ENCODE results near the gene EEF1G.
"Not testable (repeated sequence)": the region's sequence is repeated elsewhere in the genome, so short reads cannot be mapped to it uniquely, and the experiment has no call there.

EEF1G gene

DNA sequence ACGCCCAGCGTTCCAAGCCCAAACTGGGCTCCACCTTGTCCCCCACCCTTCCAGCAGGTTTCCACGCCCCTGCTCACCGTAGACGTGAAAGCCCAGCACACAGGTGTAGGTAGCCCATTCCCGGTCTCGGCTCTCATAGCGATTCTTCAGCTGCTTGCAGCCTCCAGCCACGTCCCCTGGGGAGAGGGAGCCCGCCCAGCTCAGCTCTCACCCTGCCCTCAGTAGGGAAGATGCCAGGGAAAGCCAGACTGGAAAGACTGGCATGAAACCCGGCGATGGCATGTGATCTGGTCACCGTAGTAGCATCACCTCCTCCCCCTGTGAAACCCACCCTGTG lies 29.3 kb upstream of the EEF1G start:
- peak; percentile 23 for DNase-seq

DNA sequence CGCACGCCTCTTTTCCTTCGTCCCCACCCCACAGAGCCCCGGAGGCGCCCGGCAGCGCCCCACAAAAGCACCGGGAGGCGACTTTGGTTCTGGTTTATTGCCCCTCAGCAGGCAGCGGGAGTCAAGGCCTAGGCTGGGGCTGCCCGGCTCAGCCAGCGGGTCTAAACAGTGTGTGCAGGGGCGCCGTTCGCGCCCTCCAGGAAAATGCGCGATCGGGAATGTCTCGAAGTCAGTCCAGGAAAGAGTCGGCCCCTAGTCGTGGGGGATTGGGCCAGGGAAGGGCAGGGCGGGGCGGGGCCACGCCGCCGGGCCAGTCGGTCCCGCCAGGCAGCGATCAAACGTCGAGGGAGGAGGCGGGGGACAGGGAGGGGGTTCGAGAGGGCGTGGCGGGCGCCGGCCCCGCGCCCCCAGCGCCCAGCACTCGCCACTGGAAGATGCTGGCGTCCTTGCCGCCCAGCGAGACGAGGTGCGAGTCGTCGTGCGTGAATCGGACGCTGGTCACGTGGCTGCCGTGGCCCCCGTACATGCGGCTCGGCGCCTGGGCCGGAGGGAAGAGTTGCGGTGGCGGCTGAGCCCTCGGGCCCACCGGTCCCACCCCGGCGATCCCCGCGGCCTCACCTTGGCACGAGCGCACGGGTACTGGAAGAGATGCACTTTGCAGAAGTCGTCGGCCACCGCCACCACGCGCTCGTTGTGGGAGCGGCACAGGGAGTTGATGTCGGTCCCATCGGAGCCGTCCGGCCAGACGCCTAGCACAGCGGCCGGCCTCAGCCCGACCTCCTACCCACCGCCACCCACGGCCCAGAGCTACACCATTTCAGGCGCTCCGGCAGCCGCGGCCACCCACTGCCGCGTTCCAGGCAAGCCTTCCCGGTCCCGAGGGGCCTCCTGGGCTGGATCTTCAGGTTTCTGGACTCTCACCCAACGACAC lies 28.7 kb upstream of the EEF1G start:
- DNase-seq = peak; percentile 63

GRCh38 chr11:62601372-62602140 lies 27.9 kb upstream of the EEF1G start, which contains the start of gene MTA2:
MTA2 (minus strand) TSS chr11:62601865; CDS start chr11:62601450, 415 bp downstream.
- peak; percentile 96 for DNase-seq

- DNase-seq = no peak
Measured at GRCh38 chr11:62601122-62601371, 27.4 kb upstream of the EEF1G start.

DNA sequence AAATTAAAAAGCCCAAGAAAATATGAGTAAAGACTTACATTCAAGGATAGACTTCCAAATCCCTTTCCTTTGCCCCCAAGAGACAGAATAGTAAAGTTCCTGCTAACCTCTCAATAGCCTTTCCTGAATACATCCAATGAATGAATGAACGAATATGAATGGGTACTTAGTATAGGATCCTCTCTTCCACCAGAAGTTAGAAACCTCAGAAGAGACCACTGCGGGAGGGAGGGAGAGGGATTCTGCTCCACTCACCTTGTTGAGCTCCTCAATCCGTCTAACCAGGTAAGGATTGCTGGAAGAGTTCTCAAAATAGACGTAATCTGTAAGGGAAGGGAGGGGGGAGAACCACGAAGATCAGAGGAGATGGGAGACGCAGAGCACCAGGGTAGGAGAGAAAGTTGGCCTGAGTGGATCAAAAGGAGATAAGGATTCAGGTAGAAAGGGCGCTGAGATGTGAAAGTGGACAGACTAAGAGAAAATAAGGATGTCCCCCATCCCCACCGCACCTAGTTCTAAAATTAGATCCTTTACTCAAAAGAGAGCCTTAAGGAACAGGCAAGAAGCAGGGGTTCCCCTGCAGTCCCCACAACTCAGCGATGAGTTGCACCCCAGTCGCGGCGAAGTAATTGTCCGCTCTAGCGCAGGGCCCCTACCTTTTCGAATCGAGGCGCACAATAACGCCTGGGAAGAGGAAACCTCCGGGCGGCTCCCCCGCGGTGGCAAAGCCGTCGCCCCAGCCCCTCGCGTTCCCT lies 26.9 kb upstream of the EEF1G start:
- no peak for DNase-seq

DNA sequence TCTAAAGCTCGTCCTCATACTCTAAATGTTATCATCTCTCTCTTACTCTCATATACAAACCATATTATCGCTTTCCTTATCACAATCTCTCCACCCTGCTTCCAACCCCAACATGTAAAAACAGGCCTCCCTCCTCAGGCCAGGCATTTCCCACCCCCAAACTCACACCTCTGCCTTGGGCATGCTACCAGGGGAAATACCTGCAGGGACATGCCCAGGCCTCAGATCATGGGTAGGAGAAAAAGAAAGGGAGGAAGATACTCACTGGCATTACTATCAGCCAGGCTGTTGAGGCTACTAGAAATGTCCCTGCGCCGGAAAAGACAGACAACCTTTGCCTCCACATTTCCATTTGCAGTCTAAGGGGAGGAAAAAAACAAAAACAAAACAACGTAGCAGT lies 26.2 kb upstream of the EEF1G start:
- DNase-seq = no peak

- DNase-seq = peak; percentile 90
Measured at GRCh38 chr11:62599069-62599696, 25.5 kb upstream of the EEF1G start.

DNA sequence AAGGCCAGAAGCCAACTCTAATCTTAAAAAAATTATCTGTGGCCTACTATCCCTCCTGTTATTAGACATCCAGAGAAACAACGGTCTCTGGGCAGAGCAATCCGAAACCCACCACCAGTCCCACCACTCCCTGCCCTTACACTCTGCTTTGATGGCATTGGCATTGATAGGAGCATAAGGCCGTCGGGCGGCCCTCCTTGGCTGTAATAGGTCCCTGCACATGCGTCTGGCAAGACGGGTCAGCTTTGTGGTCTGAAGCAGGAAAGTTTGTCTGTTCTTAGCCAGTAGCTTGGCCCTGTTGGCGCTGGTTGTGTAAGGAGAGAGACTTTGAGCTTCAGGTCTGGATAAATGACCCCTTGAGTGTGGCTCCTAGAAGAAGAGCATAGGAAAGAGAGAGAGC lies 21.4 kb upstream of the EEF1G start:
- DNase-seq = no peak

GRCh38 chr11:62593434-62594044 lies 19.8 kb upstream of the EEF1G start:
- DNase-seq = peak; percentile 42

DNA sequence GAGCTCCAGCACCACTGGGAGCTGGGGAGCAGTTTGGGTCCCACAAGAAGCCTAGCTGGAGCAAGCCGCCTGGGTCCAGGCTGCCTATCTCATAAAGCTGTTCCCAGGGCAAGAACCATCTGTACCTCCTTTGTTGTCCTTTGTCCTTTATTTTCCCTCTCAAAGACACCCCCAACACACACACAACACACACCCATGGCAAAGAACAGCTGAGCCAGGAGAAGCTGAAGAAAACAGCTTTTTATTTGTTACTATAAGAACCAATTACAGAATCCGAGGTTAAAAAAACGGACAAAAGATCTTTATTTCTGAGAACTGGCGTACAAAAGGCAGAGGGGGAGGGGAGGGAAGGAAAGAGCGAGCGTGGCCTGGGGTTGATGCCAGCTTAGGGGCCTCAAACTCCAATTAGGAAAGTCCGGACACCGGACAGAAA lies 19.3 kb upstream of the EEF1G start:
- no peak for DNase-seq

- DNase-seq = peak; percentile 34
Measured at GRCh38 chr11:62592146-62592815, 18.6 kb upstream of the EEF1G start.

- DNase-seq = peak; percentile 98
Measured at GRCh38 chr11:62591448-62592145, 17.9 kb upstream of the EEF1G start, which contains the start of gene TUT1. TUT1 (minus strand) TSS chr11:62591523; CDS start chr11:62591485, 38 bp downstream.

- no peak for DNase-seq
Measured at GRCh38 chr11:62588966-62589637, 15.4 kb upstream of the EEF1G start.

- not testable (repeated sequence) for DNase-seq
Measured at GRCh38 chr11:62585356-62585755, 11.7 kb upstream of the EEF1G start.

DNA sequence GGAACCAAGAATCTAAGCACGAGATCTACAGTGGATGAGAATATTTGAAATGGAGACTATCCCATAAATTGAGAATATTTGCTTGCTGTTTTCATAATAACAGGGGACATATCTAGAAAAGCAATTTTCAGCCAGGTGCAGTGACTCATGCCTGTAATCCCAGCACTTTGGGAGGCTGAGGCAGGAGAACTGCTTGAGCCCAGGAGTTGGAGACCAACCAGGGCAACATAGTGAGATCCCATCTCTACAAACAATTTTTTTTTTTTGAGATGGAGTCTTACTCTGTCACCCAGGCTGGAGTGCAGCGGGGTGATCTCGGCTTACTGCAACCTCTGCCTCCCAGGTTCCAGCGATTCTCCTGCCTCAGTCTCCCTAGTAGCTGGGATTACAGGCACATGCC lies 8.0 kb upstream of the EEF1G start:
- not testable (repeated sequence) for DNase-seq

DNA sequence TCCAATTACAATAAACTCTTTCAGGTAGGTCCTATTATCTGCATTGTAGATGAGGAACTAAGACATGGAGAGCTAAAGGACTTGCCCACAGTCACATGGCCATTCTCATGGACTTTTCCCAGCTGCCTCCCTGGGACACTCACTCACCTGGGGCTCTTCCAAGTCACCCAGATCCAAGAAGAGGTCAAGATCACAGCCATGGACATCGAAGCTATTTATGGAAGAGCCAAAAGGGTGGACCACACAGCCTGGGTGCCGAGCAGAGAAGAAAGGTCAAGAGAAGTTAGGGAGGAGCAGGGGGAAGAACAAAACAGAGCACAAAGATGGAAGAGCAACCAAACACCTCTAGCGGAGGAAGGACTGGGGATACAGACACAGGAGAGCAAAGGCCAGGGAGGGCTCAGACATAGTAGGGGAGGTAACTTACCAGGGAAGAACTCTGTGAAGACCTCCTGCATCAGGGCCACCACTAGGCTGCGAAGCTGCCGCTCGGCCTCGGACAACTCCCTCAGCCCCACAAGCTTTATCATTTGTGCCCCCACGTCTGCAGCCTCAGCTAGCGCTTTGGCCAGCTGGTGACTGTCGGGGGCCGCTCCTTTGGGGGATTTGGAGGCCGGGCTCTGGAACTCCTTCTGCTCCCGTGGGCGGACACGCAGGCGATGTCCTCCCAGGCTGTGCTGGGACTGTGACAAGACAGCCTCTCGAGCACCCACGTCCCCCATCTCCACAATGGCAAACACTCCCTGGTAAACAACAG lies 7.4 kb upstream of the EEF1G start:
- DNase-seq = no peak

- no peak for DNase-seq
Measured at GRCh38 chr11:62579252-62579651, 5.6 kb upstream of the EEF1G start.

DNA sequence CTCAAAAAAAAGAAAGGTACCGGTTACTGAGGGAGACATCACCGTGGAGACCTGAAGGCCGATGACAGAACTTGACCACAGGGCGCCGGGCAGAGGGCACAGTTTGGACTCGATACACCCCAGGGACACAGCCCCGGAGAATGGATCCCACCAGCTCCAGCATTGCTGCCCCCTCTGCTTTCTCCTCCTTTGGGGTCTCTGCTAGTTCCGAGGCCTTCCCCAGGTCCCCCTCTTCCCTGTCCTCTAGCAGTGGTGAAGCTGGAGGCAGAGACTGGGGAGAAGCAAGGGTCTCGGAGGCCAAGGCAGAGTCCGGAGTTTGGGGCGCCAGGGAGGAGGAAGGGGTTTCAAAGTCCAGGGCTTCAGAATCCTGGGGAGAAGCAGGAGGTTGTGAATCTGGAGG lies 4.8 kb upstream of the EEF1G start:
- DNase-seq = no peak

GRCh38 chr11:62577046-62577714 lies 3.5 kb upstream of the EEF1G start:
- DNase-seq = no peak
